Islet of Langerhans (tissue), 1 donor: ENCODE data around the gene PIEZO1.
"Not testable (repeated sequence)": the region's sequence is repeated elsewhere in the genome, so short reads cannot be mapped to it uniquely, and the experiment has no call there.

Experiments
- FAIRE-seq: peaks from one replicate; lab custom pipeline; 2011; peaks lifted over from hg19 to GRCh38; lab: Jason Lieb, UNC

The PIEZO1 gene

GRCh38 chr16:88686439-88687253, 98.4 kb downstream of the PIEZO1 start, which contains the start of gene SNAI3:
TSS of gene SNAI3 (minus strand) at chr16:88686507. CDS start at chr16:88686406, 101 bp downstream.
- no peak for FAIRE-seq

GRCh38 chr16:88686062-88686438, 99.0 kb downstream of the PIEZO1 start:
- FAIRE-seq, result no peak

GRCh38 chr16:88685156-88686061, 99.6 kb downstream of the PIEZO1 start:
- no peak for FAIRE-seq

GRCh38 chr16:88684569-88685155, 100.4 kb downstream of the PIEZO1 start:
- no peak for FAIRE-seq

GRCh38 chr16:88681709-88682451, 103.1 kb downstream of the PIEZO1 start:
- FAIRE-seq, result no peak

GRCh38 chr16:88681084-88681680, 103.8 kb downstream of the PIEZO1 start:
- FAIRE-seq, result no peak

GRCh38 chr16:88680554-88681083, 104.4 kb downstream of the PIEZO1 start:
- FAIRE-seq, result no peak

- FAIRE-seq, result no peak
These were observed 106.6 kb downstream of the PIEZO1 start for GRCh38 chr16:88678224-88678979.

- FAIRE-seq, result no peak
These were observed 107.3 kb downstream of the PIEZO1 start for GRCh38 chr16:88677721-88678120.

- no peak for FAIRE-seq
These were observed 108.3 kb downstream of the PIEZO1 start for GRCh38 chr16:88676502-88677242.

- FAIRE-seq, result no peak
These were observed 111.2 kb downstream of the PIEZO1 start for GRCh38 chr16:88673716-88674379.

GRCh38 chr16:88672776-88673175, 112.2 kb downstream of the PIEZO1 start:
- no peak for FAIRE-seq

- no peak for FAIRE-seq
These were observed 113.2 kb downstream of the PIEZO1 start for GRCh38 chr16:88671806-88672205.

GRCh38 chr16:88669980-88670379, 115.0 kb downstream of the PIEZO1 start:
- FAIRE-seq, result no peak

- not testable (repeated sequence) for FAIRE-seq
These were observed 115.5 kb downstream of the PIEZO1 start for GRCh38 chr16:88669493-88669892.

GRCh38 chr16:88667461-88667860, 117.6 kb downstream of the PIEZO1 start:
- FAIRE-seq, result no peak

GRCh38 chr16:88665570-88665969, 119.5 kb downstream of the PIEZO1 start:
- FAIRE-seq, result no peak
